ENCODE results near the gene PPARD. TPM values are rescaled to one million over a fixed set of nuclear protein-coding genes. Genes with fewer than 3 reads are reported as not detected.

The PPARD gene
- polyA plus RNA-seq = 10 to 100 TPM in 3 of 4 donors, 1 to 10 TPM in 1; 7.8 to 29.4 (median 13.8) TPM
- long read RNA-seq, donor 1, transcript PPARD-203 (8 exons, 3,747 nt) = major isoform, 7 of 7 reads
- long read RNA-seq, donor 1, partial matches to known transcripts = 0 of 7 reads
- long read RNA-seq, donor 1, other reads (novel, unspliced or antisense) = 0 of 7 reads
- long read RNA-seq, donor 2, partial matches to known transcripts = 0 of 2 reads
- long read RNA-seq, donor 2, other reads (novel, unspliced or antisense) = 0 of 2 reads
- long read RNA-seq, donor 3, partial matches to known transcripts = 0 of 1 reads
- long read RNA-seq, donor 3, other reads (novel, unspliced or antisense) = 0 of 1 reads
- long read RNA-seq, donor 4 = 0 reads
- long read RNA-seq, donor 5 = 0 reads
- long read RNA-seq, donor 6, partial matches to known transcripts = 0 of 2 reads
- long read RNA-seq, donor 6, other reads (novel, unspliced or antisense) = 0 of 2 reads
- long read RNA-seq, donor 7, partial matches to known transcripts = 0 of 5 reads
- long read RNA-seq, donor 7, other reads (novel, unspliced or antisense) = 0 of 5 reads
- long read RNA-seq, donor 8, partial matches to known transcripts = 0 of 1 reads
- long read RNA-seq, donor 8, other reads (novel, unspliced or antisense) = 0 of 1 reads
- long read RNA-seq, donor 9 = 0 reads
- long read RNA-seq, donor 10, transcript PPARD-203 (8 exons, 3,747 nt) = major isoform, 5 of 6 reads
- long read RNA-seq, donor 10, partial matches to known transcripts = 0 of 6 reads
- long read RNA-seq, donor 10, other reads (novel, unspliced or antisense) = 0 of 6 reads

DNA sequence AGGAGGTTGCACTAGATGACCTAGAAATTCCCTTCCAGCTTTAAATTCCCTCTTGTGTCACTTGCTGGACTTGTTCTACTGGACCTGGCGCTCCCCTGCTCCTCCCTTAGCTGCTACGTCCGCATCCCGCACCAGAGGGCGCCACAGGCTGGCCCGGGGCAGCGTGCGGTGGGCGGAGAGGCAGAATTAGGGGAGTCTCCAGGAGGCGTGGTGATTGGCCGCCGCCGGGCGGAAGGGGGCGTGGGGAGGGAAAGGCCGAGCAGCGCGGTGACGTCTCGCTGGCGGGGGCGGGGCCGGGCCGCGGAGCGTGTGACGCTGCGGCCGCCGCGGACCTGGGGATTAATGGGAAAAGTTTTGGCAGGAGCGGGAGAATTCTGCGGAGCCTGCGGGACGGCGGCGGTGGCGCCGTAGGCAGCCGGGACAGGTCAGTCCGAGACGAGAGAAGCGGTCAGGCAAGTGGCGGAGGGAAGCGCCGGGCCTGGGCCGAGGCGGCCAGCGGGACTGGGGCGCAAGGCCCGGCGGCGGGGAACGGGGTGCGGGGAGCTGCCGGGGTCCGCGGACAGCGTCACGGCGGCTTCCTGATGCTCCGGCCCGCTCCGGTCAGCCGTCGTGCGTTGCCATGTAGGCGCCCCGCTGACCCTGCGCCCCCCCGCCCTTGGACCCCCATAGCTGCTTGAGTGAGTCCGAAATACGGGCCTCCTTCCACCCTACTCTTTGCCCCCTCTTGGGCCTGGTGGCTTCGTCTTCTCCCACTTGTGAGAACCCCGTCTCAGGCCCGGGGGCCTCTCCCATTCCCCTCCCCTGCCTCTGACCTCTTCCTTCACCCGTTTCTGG is at the start of gene PPARD:
PPARD (plus strand) TSS at position 301 of the 834 bp plus-strand sequence. CDS start 68,530 bp downstream, outside the sequence.
- FAIRE-seq (no peak), DNase-seq (peak; percentile 97 to 98)
- peaks cover 3 to 9% (median 6%) of the 10 kb centered on the region in 3 donors for H3K4me1 ChIP-seq (ENCODE audit: control insufficient read depth in 3 of 3, insufficient read depth in 2 of 3, low read depth in 1 of 3, low read length in 2 of 3)
- WGBS, 3 donors = 0 to 1% (median 0%) methylated on average over 60 to 77 of the region's 77 CpGs
- H3K27ac ChIP-seq (ENCODE audit: low read depth in 1 of 3, low read length in 2 of 3) = peak within 1 kb of the TSS; percentile 68 to 93 (median 73)
- no peaks in the 10 kb centered on the region for H3K9me3 ChIP-seq (ENCODE audit: control insufficient read depth in 2 of 2, insufficient read depth in 1 of 2, low read depth in 1 of 2, low read length in 1 of 2)
- H3K4me3 ChIP-seq (ENCODE audit: low read depth in 1 of 3, low read length in 3 of 3) = peak within 1 kb of the TSS; percentile 91 to 94 (median 93)
- H3K36me3 ChIP-seq (ENCODE audit: control insufficient read depth in 3 of 3, insufficient read depth in 2 of 3, low read depth in 1 of 3, low read length in 3 of 3) = peaks cover 0 to 21% (median 7%) of the 10 kb centered on the region in 3 donors
- H3K27me3 ChIP-seq (ENCODE audit: control insufficient read depth in 3 of 3, insufficient read depth in 3 of 3, low read length in 3 of 3) = no peaks in the 10 kb centered on the region

DNA sequence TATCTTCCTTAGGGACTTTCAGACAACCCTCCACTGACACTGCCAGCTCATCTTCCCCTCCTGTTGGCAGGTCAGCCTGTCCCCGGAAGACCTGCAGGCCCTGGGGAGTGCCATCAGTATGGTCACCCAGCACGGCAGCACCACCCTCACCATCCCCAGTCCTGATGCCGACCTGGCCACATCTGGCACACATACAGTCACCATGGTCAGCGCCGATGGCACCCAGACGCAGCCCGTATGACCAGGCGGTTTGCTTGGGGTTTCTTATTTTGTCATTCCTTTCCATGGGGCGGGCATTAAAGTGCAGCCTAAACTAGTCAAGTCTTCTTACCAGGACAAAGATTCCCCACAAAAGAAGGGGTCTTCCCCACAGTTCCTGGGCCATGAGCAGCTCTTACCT is 48.7 kb upstream of the PPARD start:
- Histone ChIP-seq H3K4me1 (ENCODE audit: control insufficient read depth in 3 of 3, insufficient read depth in 2 of 3, low read depth in 1 of 3, low read length in 2 of 3) (peaks cover 0 to 15% (median 0%) of the 10 kb centered on the region in 3 donors), H3K9me3 (ENCODE audit: control insufficient read depth in 2 of 2, insufficient read depth in 1 of 2, low read depth in 1 of 2, low read length in 1 of 2) (no peaks in the 10 kb centered on the region), H3K27me3 (ENCODE audit: control insufficient read depth in 3 of 3, insufficient read depth in 3 of 3, low read length in 3 of 3) (no peaks in the 10 kb centered on the region), H3K27ac (ENCODE audit: low read depth in 1 of 3, low read length in 2 of 3) (no peak overlapping the region), H3K36me3 (ENCODE audit: control insufficient read depth in 3 of 3, insufficient read depth in 2 of 3, low read depth in 1 of 3, low read length in 3 of 3) (peaks cover 6 to 78% (median 20%) of the 10 kb centered on the region in 3 donors), H3K4me3 (ENCODE audit: low read depth in 1 of 3, low read length in 3 of 3) (no peak overlapping the region)
- WGBS, 3 donors = 90 to 92% (median 90%) methylated on average over 9 of the region's 9 CpGs
- no peak for DNase-seq
- no peak for FAIRE-seq

- FAIRE-seq (no peak), DNase-seq (peak; percentile 61 to 73)
- Histone ChIP-seq H3K4me3 (ENCODE audit: low read depth in 1 of 3, low read length in 3 of 3) (no peak overlapping the region), H3K27me3 (ENCODE audit: control insufficient read depth in 3 of 3, insufficient read depth in 3 of 3, low read length in 3 of 3) (no peaks in the 10 kb centered on the region), H3K4me1 (ENCODE audit: control insufficient read depth in 3 of 3, insufficient read depth in 2 of 3, low read depth in 1 of 3, low read length in 2 of 3) (peaks cover 0 to 18% (median 0%) of the 10 kb centered on the region in 3 donors), H3K36me3 (ENCODE audit: control insufficient read depth in 3 of 3, insufficient read depth in 2 of 3, low read depth in 1 of 3, low read length in 3 of 3) (peaks cover 6 to 72% (median 17%) of the 10 kb centered on the region in 3 donors), H3K9me3 (ENCODE audit: control insufficient read depth in 2 of 2, insufficient read depth in 1 of 2, low read depth in 1 of 2, low read length in 1 of 2) (no peaks in the 10 kb centered on the region), H3K27ac (ENCODE audit: low read depth in 1 of 3, low read length in 2 of 3) (no peak overlapping the region)
- 49 to 57% (median 51%) methylated on average over 10 of the region's 10 CpGs for WGBS, 3 donors
These were observed 47.9 kb upstream of the PPARD start for GRCh38 chr6:35294308-35294945.

DNA sequence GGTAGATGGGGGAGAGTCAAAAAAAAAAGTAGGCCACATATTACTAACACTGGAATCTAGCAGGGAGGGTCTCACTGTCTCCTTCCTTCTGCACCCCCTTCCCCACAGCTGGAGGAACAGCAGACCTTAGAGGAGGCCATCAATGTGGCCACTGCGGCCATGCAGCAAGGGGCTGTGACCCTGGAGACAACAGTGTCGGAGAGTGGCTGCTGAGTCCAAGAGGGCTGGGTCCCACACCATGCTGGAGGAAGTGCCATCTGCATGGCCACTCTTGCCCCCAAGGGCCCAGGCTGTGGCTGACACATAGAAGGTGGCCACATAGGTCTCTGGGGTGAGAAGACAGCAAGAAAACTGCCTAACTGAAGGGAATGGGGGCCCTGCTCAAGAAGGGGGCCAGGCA is 47.3 kb upstream of the PPARD start:
- DNase-seq (no peak), FAIRE-seq (no peak)
- no peaks in the 10 kb centered on the region for H3K9me3 ChIP-seq (ENCODE audit: control insufficient read depth in 2 of 2, insufficient read depth in 1 of 2, low read depth in 1 of 2, low read length in 1 of 2)
- WGBS, 3 donors = 92 to 95% (median 93%) methylated on average over 2 of the region's 2 CpGs
- no peak overlapping the region for H3K27ac ChIP-seq (ENCODE audit: low read depth in 1 of 3, low read length in 2 of 3)
- no peaks in the 10 kb centered on the region for H3K27me3 ChIP-seq (ENCODE audit: control insufficient read depth in 3 of 3, insufficient read depth in 3 of 3, low read length in 3 of 3)
- H3K36me3 ChIP-seq (ENCODE audit: control insufficient read depth in 3 of 3, insufficient read depth in 2 of 3, low read depth in 1 of 3, low read length in 3 of 3) = peaks cover 3 to 66% (median 15%) of the 10 kb centered on the region in 3 donors
- H3K4me1 ChIP-seq (ENCODE audit: control insufficient read depth in 3 of 3, insufficient read depth in 2 of 3, low read depth in 1 of 3, low read length in 2 of 3) = peaks cover 0 to 23% (median 0%) of the 10 kb centered on the region in 3 donors
- H3K4me3 ChIP-seq (ENCODE audit: low read depth in 1 of 3, low read length in 3 of 3) = no peak overlapping the region

DNA sequence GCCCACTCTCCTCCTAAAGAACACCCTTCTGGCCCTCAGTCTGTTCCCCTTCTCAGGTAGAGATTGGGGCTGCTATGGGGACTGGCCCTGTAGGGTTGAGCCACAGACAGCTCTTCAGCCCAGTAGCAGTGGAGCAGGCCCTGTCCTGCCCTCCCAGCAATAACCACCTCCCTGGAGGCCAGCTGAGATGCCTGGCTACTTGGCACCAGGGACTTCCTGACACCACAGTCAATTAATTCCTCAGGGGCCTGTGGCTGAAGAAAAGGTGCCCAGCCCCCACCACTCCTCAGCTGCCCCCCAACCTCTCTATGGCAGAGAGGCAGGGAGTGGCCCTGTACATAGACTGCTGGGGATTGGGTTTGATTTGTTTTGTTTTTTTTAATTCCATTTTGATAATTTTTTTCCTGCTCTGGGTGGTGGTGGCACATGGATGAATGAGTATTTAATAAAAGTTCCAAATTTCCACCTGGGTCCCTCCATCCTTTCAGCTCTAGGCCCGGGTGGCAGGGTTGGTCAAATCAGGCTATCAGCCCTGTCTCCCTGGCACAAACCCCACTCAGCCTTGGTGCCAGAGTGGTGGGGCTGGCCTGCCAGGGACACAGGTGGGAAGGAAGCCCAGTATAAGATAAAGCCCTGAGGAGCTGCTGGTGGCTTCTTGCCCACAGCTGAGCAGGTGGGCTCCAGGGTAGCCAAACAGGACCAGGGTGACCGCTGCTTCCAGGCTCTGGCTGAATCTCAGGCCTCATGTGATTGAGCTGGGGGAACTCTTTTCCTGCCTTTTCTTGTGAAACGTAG is 46.6 kb upstream of the PPARD start:
- FAIRE-seq (no peak), DNase-seq (no peak)
- no peaks in the 10 kb centered on the region for H3K9me3 ChIP-seq (ENCODE audit: control insufficient read depth in 2 of 2, insufficient read depth in 1 of 2, low read depth in 1 of 2, low read length in 1 of 2)
- H3K36me3 ChIP-seq (ENCODE audit: control insufficient read depth in 3 of 3, insufficient read depth in 2 of 3, low read depth in 1 of 3, low read length in 3 of 3) = peaks cover 3 to 59% (median 13%) of the 10 kb centered on the region in 3 donors
- H3K27me3 ChIP-seq (ENCODE audit: control insufficient read depth in 3 of 3, insufficient read depth in 3 of 3, low read length in 3 of 3) = no peaks in the 10 kb centered on the region
- H3K4me1 ChIP-seq (ENCODE audit: control insufficient read depth in 3 of 3, insufficient read depth in 2 of 3, low read depth in 1 of 3, low read length in 2 of 3) = peaks cover 0 to 23% (median 0%) of the 10 kb centered on the region in 3 donors
- H3K4me3 ChIP-seq (ENCODE audit: low read depth in 1 of 3, low read length in 3 of 3) = no peak overlapping the region
- H3K27ac ChIP-seq (ENCODE audit: low read depth in 1 of 3, low read length in 2 of 3) = no peak overlapping the region
- 56 to 60% (median 60%) methylated on average over 3 of the region's 3 CpGs for WGBS, 3 donors

- Histone ChIP-seq H3K4me3 (ENCODE audit: low read depth in 1 of 3, low read length in 3 of 3) (no peak overlapping the region), H3K36me3 (ENCODE audit: control insufficient read depth in 3 of 3, insufficient read depth in 2 of 3, low read depth in 1 of 3, low read length in 3 of 3) (peaks cover 0 to 48% (median 7%) of the 10 kb centered on the region in 3 donors), H3K27me3 (ENCODE audit: control insufficient read depth in 3 of 3, insufficient read depth in 3 of 3, low read length in 3 of 3) (no peaks in the 10 kb centered on the region), H3K27ac (ENCODE audit: low read depth in 1 of 3, low read length in 2 of 3) (peak overlapping the region in 1 of 3 donors; percentile 3), H3K9me3 (ENCODE audit: control insufficient read depth in 2 of 2, insufficient read depth in 1 of 2, low read depth in 1 of 2, low read length in 1 of 2) (no peaks in the 10 kb centered on the region), H3K4me1 (ENCODE audit: control insufficient read depth in 3 of 3, insufficient read depth in 2 of 3, low read depth in 1 of 3, low read length in 2 of 3) (peaks cover 0 to 23% (median 0%) of the 10 kb centered on the region in 3 donors)
- WGBS, 3 donors = 54 to 59% (median 56%) methylated on average over 6 of the region's 6 CpGs
- no peak for DNase-seq
- FAIRE-seq = no peak
These were observed 45.3 kb upstream of the PPARD start for GRCh38 chr6:35296931-35297600.

Measured in small intestine (tissue), 16 donors.